IPS-18c (cell line): ENCODE measurements around the gene MAN2B2.

ENCODE experiments used
- H3K4me3 ChIP-seq: 2 replicates; pipeline ENCODE4 v1.7.0; 2013; ENCODE audit warnings: low read depth, mild to moderate bottlenecking, low read length, moderate library complexity; ENCODE audit not compliant: insufficient read depth
- H3K9me3 ChIP-seq: one replicate; pipeline ENCODE4 v1.6.1; 2013; ENCODE audit warnings: mild to moderate bottlenecking, low read length, moderate library complexity; ENCODE audit not compliant: control insufficient read depth, insufficient read depth

MAN2B2 gene

DNA sequence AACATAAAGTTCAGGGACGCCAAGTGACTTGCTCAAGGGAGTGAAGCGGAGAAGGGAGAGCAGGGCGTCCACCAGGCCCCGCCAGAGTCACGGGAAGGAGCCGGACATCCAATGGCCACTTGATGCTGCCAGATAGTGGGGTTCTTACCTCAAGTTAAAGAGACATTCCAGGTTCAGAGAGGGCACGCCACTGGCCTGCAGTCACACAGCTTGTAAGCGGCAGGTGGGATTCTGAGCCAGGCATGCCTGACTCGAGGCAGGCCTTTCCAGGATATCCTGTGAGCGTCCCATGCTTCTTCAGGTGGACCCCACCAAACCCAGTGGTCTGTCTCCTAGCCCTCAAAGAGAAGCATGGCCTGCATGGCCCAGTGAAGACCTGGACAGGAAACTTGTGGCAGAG, 2.4 kb downstream of the MAN2B2 start:
- Histone ChIP-seq H3K4me3 (no peak overlapping the region), H3K9me3 (peaks cover 2% of the 10 kb centered on the region)

DNA sequence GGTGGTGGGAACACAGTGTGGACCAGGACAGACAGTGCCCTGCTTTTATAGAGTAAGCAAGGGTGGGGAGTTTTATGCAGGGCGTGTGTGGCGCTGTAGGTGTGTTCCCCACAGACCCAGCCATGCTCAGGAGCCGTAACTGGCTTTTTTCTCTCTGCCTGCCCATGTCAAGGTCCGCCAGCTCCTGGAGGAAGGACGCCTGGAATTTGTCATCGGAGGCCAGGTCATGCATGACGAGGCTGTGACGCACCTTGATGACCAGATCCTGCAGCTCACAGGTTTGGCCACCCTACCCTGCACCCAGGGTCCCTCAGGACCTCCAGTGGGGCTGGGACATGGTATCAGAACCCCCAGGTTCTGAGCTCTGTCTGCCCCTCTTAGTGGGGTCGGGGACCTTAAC, 3.2 kb downstream of the MAN2B2 start:
- H3K4me3 ChIP-seq, result no peak overlapping the region
- H3K9me3 ChIP-seq, result peaks cover 2% of the 10 kb centered on the region

DNA sequence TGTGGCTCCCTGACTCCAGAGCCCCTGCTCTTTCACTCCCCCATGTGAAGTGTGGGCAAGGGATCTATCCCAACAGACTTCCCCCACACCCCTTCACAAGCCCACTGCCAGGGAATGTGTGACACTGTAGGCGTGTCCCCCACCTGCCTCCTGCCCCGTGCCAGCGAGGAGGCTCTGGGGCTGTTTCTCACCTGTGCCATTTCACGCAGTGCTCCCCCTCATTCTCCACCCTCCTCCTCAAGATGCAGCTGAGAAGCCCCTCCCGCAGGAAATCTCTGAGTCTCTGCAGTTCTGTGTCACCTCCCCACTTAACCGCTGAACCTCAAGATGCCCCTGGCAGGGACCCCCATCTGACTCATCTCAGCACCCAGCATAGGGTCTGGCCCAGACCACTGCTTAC, 5.4 kb downstream of the MAN2B2 start:
- H3K9me3 ChIP-seq, result peaks cover 2% of the 10 kb centered on the region
- H3K4me3 ChIP-seq, result no peak overlapping the region

DNA sequence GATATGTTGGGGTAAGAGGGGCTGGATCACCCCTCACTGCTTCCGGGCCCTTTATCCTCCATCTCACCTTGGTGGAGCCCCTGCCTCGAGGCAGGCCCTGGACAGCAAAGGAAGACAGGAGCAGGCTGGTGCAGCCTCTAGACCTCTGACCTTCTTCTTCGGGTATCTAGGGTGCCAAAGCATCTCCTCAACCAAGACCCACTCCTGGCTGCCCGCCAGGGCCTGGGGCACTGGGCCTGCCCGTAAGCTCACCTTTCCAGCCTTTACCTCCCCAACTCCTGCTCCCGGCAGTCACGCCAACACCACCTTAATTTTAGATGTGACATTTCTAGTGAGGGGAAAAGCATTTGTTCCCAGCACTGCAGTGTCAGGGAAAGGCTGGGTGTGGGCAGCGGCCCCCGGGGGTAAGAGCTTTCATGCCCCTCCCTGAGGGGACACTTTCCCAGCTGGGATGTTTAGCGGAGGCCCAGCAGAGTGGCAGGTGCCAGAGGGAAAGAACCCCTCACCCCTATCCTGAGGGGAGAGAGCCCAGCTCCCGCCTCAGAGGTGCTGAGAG, 6.7 kb downstream of the MAN2B2 start:
- no peak overlapping the region for H3K4me3 ChIP-seq
- H3K9me3 ChIP-seq, result peaks cover 2% of the 10 kb centered on the region

DNA sequence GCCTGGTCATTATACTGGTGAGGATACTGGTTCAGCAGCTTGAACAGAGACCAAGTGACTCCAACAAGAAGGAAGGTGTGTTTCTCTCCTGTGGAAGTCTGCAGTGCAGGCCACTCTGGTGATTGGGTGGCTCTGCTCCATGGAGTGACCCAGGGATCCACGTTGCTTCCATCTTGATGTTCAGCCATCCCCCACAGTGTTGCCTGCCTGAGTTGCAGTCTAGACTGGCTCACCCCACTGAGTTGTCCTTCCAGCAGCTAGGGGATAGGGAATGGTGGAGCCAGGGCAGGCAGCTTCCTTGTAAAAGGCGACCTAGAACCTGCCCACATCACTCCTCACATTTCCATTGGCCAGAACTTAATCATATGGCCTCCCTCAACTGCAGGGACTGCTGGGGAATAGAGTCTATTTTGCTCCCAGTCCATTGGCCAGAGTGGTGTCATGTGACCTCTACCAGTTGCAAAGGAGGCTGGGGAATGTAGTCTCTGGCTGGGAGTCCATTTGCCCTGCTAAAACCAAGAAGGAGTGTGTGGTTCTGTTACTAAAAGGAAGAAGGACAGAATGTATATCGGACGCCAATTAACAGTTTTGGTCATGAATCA, 8.0 kb downstream of the MAN2B2 start:
- Histone ChIP-seq H3K4me3 (no peak overlapping the region; the same call in 1 of the 2 replicates), H3K9me3 (peaks cover 2% of the 10 kb centered on the region)

DNA sequence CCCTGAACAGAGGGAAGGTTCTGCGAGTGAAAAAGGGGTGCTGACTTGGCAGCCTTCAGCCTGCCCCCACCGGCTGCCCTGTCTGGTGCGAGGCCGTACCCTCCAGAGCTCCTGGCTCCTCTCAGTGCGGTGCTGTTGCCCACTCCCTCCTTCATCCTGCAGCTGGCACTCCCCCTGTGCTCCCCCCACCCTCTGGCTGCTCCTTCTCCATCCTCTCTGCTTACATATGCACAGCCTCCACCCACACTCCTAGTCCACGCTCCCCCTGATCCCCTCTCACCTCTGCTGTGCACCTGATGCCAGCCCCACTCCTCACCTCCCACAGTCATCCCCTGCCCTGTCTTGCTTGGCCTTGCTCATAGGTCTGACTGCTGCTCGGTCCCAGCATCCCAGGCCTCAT, 9.9 kb downstream of the MAN2B2 start:
- Histone ChIP-seq H3K9me3 (peaks cover 2% of the 10 kb centered on the region), H3K4me3 (no peak overlapping the region)

DNA sequence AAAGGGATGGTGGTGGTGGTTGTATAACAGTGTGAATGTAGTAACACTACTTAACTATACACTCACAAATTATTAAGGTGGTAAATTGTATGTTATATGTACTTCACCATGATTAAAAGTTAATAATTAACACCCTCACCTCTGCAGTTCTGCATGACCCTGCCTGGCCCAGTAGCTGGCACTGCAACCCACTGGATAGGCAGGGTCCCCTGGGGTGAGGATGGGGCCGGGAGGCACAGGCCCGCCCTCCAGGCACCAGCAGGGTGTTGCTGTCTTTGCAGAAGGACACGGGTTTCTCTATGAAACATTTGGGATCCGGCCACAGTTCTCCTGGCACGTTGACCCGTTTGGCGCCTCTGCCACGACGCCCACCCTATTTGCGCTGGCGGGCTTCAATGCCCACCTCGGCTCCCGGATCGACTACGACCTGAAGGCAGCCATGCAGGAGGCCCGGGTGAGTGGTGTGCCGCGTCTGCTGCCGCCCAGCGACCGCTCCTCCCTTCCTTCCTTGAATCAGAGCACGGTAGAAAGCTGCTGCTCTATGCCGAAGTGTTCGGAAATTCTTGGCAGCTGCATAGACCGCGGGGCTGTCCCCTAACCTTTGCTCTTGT, 11.8 kb downstream of the MAN2B2 start:
- Histone ChIP-seq H3K4me3 (no peak overlapping the region), H3K9me3 (no peaks in the 10 kb centered on the region)

DNA sequence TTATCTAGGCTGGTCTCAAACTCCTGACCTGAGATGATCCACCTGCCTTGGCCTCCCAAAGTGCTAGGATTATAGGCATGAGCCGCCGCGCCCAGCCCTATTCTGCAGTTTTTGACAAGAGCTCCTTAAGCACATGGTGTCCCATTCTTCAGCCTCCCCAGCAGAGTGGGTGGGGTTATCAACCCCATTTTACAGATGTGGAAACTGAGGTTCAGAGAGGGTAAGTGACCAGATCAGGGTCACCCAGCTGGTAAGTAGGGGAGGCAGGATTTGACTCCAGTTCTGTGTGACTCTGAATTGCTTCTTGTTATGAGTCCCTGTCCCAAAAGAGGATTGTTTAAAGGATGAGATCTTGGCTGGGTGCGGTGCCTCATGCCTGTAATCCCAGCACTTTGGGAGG, 14.5 kb downstream of the MAN2B2 start:
- H3K4me3 ChIP-seq, result no peak overlapping the region
- no peaks in the 10 kb centered on the region for H3K9me3 ChIP-seq

DNA sequence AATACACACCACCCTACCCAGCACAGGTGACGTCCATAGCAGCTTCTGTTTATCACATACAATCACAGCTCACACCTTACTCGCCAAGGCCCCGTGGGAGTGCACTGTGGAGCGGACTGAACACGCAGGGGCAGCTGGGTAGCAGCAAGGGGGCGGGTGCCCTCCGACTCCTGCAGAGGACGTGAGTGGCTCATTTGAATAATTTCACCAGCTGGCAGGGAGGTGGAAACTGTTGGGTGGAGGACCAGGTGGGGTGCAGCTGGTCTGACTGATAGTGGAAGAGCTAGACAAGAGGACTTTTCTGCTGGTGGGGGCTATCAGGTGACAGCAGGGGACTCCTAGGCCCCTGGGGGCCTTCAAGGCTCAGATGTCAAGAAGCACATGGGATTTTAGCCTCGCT, 16.3 kb downstream of the MAN2B2 start:
- no peak overlapping the region for H3K4me3 ChIP-seq
- no peaks in the 10 kb centered on the region for H3K9me3 ChIP-seq

DNA sequence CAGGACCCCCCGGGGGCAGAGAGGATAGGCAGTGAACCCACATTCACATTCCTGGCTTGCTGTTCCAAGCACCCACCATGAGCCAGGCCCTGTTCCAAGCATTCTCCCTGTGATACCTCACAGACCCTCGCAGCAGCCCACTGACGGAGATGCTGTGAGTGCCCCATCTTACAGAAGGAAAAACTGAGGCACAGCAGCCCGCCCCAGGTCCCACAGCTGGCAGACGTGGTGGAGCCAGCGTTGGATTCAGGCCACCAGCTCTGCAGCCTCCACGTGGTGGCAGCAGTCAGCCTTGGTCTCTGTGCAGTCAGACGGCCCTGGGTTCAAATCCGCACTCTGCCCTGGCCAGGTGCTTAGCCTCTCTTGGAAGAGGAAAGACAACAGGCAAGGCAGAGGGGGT, 16.8 kb downstream of the MAN2B2 start:
- H3K4me3 ChIP-seq, result no peak overlapping the region
- H3K9me3 ChIP-seq, result no peaks in the 10 kb centered on the region

DNA sequence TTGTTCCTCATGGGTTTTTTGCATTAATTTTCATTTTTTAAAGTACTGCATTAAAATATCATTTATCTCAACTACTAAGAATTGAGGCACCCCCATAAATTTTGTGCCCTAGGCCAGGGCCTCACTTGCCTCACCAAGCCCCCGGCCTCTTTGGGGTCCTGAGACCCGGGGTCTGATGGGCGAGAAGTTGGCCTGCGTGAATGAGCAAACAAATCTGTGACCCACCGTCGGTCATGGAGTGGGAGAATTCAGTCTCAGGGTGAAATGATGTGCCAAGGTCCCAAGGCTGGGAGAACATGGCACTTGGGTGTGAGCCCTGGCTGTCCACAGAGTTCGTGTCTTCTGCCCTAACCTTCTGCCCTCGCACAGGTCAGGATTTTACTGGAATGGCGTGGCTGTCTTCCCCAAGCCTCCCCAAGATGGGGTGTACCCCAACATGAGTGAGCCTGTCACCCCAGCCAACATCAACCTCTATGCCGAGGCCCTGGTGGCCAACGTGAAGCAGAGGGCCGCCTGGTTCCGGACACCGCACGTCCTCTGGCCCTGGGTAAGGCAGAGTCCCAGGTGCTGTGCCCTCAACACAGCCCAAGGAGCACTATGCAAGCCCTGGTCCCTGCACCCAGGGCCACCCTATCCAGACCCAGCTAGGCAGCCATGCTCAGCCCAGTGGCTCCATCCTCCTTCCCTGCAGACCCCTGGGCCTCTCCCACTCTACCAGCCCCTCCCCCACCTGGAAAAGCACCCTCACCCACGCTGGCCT, 18.0 kb downstream of the MAN2B2 start:
- no peak overlapping the region for H3K4me3 ChIP-seq

DNA sequence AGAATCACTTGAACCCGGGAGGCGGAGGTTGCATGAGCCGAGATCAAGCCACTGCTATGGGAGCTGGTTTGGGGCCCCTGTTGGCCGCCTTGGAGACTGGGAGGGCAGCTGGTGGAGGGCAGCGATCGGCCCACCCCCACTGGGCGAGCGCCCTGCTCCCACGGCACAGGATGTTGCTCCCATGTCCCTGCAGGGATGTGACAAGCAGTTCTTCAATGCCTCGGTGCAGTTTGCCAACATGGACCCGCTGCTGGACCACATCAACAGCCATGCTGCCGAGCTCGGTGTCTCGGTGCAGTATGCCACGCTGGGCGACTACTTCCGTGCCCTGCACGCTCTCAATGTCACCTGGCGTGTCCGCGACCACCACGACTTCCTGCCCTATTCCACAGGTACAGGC, 19.4 kb downstream of the MAN2B2 start:
- no peak overlapping the region for H3K4me3 ChIP-seq
- H3K9me3 ChIP-seq, result no peaks in the 10 kb centered on the region

More for the DNA sequence above, 18.0 kb downstream of the MAN2B2 start:
- no peaks in the 10 kb centered on the region for H3K9me3 ChIP-seq

DNA sequence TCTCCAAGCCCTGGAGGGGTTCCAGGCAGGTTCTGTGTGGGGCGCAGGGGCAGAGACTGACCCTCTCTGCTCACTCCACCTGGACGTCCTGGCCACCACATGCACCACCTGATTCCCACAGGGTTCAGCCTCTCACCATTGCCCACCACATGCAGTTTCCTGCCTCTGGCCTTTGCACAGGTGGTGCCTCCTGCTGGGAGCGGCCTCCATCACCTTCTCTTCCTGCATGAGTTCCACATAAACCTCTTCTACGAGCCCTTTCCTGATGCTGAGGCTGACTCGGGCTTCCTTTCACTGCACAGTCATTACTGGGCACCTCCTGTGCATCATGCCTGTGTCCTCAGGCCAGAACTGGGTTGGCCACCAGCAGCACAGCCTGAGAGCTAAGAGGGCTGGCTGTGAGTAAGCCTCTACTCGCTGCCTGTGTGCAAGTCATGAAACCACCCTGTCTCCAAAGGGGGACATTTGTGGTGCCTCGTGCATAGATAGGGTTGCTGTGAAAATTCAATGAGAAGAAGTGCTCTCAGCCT, 19.9 kb downstream of the MAN2B2 start:
- no peak overlapping the region for H3K4me3 ChIP-seq
- no peaks in the 10 kb centered on the region for H3K9me3 ChIP-seq

DNA sequence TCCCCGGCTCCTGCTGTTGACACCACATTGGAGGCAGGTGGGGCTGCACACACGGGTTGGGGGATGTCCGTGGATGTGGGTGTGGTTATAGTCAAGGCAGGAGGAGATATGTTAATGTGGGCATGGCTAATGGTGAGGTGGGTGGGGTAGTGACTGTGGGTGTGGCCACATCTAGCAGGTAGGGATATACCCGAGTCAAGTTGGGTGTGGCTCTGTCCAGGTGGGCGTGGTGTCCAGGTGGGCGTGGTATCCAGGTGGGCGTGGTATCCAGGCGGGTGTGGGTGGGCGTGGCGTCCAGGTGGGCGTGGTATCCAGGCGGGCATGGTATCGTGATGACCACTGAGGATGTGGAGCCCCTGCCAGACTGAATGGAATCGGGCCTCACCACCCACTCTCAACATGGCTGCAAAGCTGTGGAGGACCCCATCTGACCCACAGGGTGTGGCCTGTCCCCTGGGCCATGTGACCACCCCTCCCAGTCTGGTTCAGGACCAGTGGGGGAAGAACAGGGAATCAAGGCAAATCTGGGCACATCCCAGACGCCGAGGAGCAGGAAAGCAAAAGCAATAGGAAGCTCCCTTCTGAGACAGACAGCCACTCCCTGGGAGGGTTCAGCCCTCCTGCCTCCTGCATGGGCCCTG, 21.0 kb downstream of the MAN2B2 start:
- no peak overlapping the region for H3K4me3 ChIP-seq
- no peaks in the 10 kb centered on the region for H3K9me3 ChIP-seq

DNA sequence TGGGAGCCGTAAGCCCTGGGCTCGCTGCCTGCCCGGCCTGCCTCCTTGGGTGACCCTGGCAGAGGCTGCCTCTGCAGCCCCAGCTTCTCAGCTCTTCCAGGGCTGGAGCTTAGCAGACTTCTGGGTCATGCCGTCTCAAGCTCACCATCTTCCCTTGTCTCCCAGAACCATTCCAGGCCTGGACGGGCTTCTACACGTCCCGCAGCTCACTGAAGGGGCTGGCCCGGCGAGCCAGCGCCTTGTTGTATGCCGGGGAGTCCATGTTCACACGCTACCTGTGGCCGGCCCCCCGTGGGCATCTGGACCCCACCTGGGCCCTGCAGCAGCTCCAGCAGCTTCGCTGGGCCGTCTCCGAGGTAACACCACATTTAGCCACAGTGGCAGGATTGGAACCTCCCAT, 22.0 kb downstream of the MAN2B2 start:
- H3K4me3 ChIP-seq, result no peak overlapping the region

DNA sequence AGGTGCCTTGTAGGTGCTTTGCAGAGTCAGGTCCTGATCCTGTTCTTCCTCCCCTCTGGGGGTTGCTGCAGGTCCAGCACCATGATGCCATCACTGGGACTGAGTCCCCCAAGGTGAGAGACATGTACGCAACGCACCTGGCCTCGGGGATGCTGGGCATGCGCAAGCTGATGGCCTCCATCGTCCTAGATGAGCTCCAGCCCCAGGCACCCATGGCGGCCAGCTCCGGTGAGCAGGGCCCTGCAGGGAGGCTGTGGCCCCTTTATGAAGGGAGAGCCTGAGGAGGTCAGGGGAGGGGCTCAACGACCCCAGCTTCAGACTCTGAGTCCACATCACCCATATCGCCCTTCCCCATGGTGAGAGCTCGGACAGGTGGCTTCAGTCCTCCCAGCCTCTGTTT, 23.1 kb downstream of the MAN2B2 start:
- no peak overlapping the region for H3K4me3 ChIP-seq
- no peaks in the 10 kb centered on the region for H3K9me3 ChIP-seq

More for the DNA sequence above, 22.0 kb downstream of the MAN2B2 start:
- H3K9me3 ChIP-seq, result no peaks in the 10 kb centered on the region

DNA sequence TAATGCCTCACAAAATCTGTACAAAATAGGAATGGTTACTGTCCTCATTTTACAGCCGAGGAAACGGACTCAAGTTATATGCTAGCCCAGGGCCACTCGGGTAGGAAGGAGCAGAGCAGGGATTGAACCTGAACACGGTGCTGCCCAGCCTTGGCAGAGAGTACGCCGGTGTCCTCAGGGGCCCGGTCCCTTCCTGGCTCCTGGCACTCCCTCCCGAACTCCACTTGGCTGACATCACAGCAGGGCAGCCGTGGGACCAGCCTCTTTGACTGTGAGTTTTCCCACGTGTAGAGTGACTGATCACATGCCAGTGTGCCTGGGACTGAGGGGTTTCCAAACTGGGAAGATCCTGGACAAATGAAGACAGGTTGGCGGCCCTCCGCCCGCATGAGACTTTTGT, 23.7 kb downstream of the MAN2B2 start:
- H3K9me3 ChIP-seq, result no peaks in the 10 kb centered on the region
- no peak overlapping the region for H3K4me3 ChIP-seq
